Non-pigmented ciliary epithelial cell (primary cell): ENCODE results near the gene CYFIP1.

Experiments used
- DNase-seq: peaks from one replicate; pipeline ENCODE4 v3.0.0-alpha.2; 2010; ENCODE audit warnings: low read depth

CYFIP1 gene

DNA sequence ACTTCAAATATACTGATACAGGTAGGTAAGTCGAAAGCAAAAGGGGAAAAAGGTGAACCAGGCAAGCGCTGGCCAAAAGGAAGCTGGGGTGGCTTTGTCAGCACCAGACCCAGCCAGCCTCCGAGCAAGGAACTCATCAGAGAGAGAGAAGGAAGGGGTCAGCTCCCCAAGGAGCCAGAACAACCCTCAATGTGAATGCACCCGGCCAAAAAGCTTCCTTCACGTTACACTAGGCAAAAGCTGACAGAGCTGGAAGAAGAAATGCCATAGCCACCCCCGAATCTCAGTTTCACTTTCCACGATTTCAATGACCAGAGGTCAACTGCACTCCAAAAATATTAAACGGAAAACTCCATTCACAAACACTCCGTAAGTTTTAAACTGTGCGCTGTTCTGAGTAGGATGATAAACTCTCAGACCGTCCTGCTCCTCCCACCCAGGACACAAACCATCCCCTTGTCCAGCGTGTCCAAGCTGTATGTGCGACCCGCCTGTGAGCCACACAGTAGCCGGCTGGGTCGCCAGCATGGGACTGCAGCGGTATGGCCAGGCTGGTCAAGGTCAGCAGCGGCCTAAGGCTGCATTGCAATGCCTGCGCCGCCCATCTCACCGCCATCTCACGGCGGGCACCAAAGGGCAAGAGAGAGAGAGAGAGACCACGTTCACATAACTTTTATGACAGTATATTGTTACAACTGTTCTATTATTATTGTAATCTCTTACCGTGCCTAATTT is 29.7 kb downstream of the CYFIP1 start:
- no peak for DNase-seq

DNA sequence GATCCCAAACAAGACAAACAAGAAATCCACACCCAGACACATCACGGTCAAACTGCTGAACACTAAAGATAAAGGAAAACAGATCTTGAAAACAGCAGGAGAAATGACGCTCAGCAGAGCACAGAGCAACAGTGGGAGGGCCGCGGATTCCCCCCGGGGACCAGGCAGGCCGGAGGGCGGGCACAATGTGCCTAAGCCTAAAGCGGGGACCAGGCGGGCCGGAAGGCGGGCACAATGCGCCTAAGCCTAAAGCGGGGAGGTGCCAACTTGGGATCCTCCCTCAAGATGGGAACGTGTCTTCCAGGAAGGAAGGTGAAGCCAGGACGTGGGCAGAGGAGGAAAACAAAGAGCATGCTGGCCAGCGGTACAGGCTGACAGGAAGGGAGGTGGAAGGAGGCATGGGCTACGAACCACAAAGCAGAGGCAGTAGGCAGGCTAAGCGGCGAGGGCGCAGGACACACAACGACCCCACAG is 31.1 kb downstream of the CYFIP1 start:
- no peak for DNase-seq

DNA sequence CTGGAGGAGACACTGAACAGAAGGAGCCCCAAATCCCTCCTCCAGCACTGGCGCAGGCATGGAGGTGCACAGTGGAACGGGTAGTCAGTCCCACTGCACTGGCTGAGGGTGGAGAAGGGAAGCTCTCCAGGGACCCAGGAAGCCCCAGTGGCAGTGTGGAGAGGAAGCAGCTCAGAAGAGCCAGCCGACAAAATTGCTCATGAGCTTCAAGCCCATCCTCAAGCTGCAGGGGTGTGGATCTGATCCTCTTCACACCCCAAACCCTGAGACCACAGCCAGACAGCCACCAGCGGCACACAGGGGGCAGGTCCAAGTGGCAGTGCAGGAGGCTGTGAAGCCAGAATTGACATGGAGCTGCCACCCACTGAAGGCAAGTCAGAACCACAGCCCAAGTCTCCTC is 32.1 kb downstream of the CYFIP1 start:
- no peak for DNase-seq

DNA sequence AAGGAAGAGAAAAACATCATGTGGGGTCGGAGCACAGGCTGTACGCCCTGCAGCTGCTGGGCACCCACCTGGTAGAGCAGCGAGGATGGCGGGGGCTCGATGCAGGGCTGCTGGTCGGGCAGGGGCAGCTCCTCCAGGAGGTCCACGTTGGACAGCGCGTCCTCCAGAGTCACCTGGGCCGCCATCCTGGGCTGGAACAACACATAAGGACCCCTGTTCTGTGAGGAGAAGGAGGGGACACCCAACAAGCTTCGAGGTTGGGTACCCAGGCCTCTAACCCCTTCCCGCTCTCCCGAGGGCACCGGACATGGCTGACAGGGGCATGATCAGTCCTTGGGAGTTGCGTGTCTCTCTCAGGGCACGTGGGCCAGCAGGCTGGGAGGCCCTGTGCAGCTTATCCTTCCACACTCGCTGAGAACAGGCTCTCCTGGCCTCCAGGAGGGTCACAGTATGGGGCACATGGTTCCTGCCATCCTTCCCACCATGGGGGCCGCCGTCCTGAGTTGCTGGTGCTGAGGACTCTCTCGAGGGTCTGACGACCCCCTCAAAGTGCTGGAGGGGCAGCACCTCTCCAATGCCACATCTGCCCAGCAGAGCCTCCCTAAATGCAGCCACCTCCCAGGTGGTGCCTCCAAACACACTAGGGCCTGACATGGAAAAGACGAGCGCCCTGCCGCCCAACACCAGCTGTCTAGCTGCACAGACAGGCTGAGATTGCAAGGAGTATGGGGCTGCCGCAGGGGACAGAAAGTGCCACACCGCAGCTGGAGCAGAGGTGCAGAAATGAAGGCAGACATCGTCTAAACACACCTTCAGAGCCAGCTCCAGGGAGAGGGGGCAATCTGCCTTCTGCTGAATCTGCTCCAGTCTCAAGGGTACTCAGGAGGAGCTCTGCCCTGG is 32.8 kb downstream of the CYFIP1 start:
- no peak for DNase-seq

DNA sequence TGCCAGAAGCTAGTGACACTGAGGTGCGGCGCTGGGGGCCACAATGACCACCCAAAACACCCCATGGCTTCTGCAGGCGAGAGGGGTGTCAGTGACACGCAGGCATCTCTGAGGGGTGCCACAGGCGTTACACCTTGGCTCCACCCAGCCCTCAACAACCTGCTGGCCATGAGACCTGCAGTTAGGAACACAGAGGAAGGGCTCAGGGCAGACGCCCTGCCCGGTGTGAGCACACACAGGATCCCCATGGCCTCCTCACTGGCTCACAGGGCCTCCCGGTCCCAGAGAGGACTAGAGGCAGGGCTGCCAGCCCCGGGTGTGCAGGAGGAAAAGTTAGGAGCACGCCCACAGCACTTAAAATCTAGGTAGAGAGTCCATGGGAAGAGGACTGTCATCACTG is 35.1 kb downstream of the CYFIP1 start:
- DNase-seq: no peak

DNA sequence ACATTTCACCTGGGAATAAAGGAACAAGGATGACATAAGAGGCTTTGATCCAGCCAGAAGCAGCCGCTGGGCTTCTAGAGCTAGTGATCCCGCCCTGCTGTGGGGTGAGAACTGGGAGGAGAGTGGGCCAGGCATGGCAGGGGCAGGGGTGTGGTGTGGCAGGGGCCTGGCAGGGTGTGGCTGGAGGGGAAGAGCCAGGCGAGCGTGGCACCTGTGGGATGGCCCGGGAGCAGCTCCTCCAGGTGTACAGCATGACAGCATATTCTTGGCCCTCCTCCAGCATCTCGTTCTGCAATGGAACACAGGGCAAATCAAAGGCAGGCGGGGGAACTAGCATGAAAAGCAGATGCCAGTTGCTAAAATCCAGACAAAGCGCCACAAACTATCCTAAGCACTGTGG is 35.5 kb downstream of the CYFIP1 start:
- DNase-seq: no peak

DNA sequence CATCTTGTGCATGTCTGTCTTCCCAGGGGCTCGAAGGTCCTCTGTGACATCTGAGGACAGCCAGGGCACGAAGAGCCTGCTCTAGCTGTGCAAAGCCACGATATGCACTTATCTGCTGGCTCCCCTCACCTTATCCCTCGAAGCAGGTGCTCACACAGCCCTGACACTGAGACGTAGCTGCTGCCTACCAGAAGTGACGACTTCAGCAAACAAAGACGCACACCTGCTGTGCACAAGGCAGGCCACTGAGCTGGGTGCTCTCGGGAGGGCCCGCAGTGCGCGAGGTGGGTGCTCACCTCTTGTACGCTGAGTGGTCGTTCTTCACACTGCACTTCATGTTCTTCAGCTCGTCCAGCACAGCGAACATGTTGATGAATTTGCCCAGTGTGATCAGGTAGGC is 37.3 kb downstream of the CYFIP1 start:
- DNase-seq: no peak

DNA sequence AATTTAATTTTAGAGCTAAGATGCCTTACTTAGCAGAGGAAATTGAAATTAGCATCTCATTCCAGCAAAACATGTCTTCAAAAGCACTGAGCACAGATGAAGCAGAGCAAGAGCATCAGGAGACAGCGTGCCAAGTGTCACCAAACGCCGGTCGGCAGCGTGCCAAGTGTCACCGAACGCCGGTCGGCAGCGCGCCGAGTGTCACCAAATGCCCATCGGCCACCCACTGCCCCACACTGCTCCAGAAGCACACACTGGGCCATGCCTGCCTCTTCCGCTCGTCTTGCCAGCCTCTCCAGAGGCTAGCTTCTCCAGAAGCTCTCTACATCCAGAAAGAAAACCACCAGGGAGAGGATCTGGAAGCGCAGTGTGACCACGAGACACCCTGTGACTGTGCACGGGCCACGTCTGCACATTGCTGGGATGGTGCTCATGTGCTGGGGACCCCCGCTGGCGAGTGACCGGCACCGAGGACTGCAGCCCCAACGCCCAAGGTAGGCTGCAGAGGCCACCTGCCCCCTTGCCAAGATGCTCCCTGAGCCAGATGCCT is 37.8 kb downstream of the CYFIP1 start:
- no peak for DNase-seq

DNA sequence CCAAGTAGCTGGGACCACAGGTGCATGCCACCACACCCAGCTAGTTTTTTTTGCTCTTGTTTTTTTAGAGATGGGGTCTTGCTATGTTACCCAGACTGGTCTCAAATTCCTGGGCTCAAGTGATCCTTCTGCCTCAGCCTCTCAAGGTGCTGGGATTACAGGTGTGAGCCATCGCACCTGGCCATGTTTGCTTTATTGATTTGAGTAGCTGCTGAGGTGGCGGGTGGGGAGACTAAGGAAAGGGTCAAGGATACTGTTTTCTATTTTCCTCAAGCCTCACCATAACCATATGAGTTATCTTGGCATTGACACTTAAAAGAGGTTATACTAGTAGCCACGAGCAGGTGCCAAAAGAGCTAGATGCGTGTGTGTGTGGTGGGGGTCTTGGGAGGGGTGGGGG is 39.0 kb downstream of the CYFIP1 start:
- DNase-seq: no peak

DNA sequence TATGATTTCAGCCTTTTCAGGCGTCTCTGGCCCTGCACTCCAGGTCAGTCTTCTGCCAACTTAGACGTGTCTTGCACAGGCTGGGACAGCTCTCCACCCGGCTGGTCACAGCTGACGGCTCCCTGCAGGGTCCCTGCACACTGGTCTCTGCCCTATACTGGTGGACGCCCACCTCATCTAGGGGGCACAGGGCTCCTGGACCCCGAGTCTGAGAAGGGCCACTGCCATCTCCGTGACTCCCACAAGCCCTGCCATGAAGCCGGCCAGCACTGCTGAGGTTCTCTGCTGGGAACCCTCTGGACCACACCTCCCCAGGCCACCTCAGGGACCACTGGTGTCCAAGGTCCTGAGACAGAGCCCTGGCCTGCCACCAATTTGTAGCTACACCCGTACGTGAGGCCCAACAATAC is 40.5 kb downstream of the CYFIP1 start:
- no peak for DNase-seq

DNA sequence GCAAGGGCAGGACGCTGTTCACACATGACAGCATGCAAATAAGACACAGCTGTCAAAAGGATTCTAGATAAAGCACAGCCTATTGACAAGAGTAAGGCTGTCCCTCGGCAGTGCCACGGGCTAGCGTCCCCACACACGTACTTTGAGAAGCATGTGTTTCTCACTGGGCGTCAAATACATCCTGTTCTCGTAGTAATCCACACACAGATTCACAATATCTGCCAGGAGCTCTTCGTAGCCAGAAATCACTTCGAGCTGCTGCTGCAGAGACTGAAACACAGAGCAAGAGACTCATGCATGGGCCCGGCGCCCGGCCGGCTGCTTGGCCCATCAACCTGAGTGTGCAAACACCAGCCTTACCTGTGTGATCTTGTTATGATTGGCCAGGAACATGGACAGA is 41.1 kb downstream of the CYFIP1 start:
- no peak for DNase-seq

DNA sequence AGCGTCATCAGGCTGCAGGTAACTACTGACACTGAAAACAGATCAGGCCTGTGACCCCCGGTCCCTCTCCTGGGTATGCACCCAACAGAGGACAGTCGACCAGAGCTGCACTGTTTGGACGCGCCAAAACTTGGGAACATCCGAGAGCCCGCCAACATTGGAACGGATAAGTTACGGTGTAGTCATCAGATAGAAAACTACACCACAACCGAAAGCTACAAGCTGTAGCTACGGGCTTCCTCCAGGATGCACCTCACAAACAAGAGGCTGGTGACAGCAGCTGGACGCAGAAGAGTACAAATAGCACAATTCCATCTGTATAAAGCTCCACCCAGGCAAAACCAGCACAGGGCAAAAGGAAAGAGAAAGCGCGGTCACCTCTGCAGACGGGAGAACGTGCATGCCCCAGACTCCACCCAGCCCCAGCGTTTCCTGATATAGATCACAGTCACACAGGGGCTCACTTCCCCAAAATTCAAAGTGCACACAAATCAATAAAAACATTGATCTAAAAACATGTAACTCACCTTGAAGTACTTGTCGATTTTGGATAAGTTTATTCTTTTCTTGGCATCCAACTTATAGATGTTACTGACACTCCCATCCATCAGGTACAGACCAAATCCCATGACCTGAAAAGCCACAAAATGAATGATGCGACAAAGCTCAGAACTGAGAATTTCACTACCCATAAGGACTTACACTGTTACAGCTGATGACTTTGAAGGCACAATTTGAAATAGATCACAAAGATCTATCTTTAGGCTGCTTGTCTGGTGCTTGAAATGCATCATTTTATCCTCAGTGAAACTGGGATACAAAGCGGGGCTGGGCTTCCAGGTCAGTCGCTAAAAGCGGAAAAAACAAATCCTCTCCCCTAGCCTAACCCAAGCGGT is 43.3 kb downstream of the CYFIP1 start:
- DNase-seq: no peak

DNA sequence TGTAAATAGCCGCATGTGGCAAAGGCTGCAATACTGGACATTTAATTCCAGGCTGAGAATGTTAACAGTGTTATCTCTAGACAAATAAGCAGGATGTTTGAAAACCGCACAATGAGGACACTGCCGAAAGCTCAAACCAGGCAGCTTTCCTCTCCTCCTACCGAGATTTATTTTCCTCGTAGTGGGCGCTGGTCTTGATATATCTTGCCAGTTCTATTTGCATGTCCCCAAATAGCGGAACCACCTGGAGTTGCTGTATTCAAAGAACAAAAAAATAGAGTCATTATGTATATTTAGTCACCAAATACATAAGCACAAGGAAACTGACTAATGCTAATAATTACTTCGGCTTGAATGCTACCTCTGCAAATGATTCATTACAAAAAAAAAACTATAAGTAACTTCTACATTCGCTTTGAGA is 46.5 kb downstream of the CYFIP1 start:
- peak; percentile 63 for DNase-seq

DNA sequence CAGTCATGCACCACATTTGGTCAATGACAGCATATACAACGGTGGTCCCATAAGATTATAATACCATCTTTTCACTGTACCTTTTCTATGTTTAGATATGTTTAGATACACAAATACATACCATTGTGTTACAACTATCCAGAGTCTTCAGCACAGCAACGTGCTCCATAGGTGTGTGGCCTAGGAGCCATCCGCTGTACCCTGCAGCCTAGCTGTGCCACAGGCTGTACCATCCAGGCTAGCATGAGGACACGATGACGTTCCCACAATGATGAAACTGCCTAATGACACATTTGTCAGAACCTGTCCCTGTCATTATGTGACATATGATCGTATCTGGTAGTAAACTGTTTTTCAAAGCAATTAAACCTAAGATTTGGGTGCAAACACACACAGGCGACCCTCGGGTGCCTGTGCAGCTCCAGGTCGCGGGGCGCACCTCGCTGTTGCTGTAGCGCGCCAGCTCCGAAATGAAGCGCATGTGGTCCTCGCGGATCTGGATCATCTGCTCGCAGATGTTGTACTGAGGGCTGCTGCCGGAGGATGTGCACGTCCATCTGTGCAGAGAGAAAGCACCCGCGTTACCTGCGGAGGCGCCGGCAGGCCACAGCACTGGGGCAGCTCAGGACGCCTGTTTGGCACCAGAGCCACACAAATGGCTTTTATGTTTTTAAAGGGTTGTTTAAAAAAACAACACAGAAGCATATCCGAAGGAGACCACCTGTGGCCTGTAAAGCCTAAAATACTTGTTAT is 48.2 kb downstream of the CYFIP1 start:
- no peak for DNase-seq

DNA sequence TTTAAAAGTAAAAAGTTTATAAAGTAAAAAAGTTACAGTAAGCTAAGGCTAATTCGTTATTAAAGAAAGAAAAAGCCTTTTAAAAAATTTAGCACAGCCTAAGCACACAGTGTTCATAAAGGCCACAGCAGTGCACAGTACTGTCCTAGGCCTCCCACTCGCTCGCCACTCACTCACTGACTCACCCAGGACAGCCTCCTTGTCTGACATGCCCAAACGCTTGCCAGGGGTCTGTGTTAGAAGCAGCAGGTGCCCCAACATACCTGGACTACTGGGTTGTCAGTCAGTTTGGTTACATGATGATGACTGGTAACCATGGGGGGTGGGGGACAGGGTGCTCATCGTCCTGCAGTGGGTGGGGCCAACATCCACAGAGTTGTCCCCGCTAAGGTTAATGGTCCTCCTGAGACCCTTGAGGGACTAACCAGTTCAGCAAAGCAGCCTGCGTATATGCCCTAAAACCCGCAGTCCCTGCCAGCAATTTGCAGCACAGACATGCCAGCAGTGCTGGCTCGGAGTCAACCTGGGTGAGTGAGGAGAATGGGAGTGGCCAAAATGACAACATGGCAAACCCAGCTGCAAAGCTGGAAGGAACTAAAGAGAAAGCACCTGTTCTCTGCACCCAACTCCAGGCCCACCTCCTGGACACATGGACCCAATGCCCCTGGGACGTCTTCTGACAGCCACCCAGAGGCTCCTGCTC is 49.2 kb downstream of the CYFIP1 start:
- peak; percentile 10 for DNase-seq

DNA sequence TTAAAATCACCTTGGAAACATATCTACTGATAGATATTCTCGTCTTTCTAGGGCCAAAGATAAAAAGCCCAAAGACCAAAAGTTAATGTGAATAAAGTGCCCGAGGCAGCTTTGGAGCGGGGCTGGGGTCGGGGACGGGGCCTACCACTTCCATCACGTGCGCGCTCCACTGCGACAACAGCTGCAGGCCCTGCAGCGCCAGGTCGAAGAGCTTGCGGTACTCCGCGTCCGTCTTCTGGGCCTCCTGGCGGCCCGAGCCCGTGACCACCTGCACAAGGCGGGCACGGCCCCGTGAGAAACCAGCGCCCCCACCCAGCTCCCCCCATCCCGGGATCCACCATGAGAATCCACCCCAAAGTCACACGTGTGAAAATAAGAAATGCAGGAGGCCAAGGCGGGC is 52.4 kb downstream of the CYFIP1 start:
- no peak for DNase-seq

DNA sequence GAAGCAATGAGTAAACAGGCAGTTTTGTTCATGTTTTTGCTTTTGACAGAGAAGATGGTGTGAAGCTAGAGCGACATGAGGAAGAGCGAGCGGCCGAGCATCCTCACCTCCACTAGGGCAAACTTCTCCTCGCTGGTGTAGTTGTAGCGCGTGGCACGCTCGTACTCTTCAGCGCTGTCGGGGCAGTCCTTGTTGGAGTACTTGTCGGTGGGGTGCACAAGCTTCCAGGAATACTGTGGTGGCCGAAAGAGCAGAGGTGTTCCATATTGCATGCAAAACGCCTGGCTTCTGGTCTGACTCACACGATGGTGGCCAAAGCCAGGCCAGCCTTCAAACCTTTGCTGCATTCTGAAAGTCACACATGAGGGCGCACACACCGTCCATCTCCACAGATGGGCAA is 54.3 kb downstream of the CYFIP1 start:
- no peak for DNase-seq

DNA sequence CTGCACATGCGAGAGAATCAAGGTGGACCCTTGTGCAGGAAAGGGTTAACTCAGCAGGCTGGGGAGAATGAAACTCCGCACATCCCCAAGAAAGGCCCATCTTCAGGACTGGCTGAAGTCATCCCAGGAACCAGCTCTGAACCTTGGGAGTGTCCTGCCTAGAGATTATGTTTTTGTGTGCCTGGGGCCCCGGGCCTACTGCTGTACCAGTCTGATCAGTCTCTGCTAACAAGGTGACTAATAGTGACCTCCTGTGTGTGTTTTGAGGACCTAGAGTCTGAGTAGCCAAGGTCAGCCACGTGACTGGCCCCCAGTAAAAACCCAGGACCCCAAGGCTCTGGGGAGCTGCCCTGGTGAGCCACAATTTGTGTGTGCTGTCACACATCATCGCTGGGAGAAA is 58.2 kb downstream of the CYFIP1 start:
- no peak for DNase-seq

DNA sequence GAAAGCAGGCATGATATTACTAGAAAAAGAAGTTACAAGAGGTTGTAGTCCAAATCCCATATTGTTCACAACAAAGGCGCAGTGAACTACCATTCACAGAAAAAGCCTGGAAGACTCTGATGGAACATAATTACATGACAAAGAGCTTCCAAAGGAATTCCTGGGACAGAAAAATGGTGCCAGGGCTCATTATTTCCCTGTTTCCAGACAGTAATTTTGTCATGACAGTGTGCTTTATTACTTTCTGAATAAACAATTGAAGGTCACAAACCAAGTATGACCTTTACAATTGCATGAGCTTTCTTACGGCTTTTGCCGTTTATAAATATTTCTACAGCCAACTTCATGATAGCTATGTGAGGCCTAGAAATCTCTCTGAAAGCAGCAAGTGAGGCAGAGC is 61.0 kb downstream of the CYFIP1 start:
- no peak for DNase-seq

DNA sequence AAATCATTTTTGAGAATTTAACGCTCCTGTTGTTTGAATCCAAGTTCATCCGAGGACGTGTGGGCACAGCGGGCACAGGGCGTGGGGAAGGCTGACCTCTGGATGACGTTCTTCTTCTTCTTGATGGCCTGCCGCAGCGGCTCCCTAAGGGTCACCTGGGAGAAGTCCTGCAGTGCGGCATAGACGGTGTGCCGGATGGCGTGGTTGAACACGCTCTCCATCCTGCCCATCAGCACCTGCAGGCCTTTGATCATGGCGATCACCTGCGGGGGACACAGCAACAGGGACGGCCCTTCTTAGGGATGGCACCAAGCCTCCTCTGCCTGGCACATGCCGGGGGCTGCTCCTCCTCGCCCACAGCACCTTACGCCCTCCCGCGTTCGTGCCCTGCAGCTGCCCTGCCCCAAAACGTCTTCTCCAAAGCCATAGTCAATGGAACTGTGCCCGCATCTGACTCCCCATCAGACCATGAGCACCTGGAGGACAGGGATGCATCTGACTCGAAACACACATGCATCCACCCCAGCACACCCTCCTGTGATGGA is 61.5 kb downstream of the CYFIP1 start:
- DNase-seq: no peak
